Cardiac fibroblast (primary cell): Measurements from ENCODE around the gene NUDT14.

Experiments used
- DNase-seq, 2 donors: peaks; one replicate each; pipeline versions ENCODE4 v3.0.0 to v3.0.0-alpha.2; 2010; ENCODE audit warnings: low read depth in 2 of 2
- H3K4me3 ChIP-seq, 2 donors: replicated peaks in 1 of 2; 1 replicate in 1 of 2; 2 replicates in 1 of 2; pipeline ENCODE4 v1.5.1; 2011; ENCODE audit warnings: low read depth in 2 of 2, low read length in 2 of 2, mild to moderate bottlenecking in 2 of 2, moderate library complexity in 1 of 2
- TF ChIP-seq, protein P1 (sequence below): IDR thresholded peaks from one replicate; pipeline ENCODE4 v1.5.1; 2011; ENCODE audit warnings: low read depth, mild to moderate bottlenecking, low read length, inconsistent platforms

The NUDT14 gene

DNA sequence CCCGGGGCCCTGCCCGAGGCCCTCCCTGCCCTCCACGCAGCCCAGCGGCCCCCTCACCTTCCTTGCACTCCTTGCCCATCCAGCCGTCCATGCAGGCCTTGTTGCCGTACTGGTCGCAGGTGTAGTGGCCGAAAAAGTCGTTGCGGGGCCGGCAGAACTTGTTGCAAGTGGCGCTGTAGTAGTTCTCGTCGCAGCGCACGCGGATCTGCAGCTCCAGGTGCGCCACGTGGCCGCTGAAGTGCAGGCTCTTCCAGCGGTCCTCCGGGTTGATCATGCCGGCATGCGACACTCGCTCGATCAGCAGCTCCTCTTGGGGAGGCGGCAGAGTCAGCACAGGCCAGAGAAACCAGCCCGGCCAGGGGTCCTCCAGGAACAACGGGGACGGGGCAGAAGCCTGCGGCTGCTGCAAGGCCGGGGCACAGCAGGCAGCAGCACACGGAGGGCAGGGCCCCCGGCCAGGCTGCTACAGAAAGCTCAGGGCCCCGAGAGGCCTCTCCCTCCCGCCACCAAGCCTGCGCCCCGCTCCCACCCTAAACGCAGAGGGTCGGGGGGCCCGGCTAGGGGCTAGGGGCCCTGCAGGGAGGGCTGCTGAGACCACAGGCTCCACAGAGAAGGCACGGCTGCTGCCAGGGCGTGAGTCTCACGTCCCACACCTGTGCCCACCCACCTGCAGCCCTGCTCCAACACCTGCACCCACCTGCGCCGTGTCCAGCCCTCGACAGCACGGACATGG lies 25.3 kb downstream of the NUDT14 start:
- TF ChIP-seq, protein P1, sequence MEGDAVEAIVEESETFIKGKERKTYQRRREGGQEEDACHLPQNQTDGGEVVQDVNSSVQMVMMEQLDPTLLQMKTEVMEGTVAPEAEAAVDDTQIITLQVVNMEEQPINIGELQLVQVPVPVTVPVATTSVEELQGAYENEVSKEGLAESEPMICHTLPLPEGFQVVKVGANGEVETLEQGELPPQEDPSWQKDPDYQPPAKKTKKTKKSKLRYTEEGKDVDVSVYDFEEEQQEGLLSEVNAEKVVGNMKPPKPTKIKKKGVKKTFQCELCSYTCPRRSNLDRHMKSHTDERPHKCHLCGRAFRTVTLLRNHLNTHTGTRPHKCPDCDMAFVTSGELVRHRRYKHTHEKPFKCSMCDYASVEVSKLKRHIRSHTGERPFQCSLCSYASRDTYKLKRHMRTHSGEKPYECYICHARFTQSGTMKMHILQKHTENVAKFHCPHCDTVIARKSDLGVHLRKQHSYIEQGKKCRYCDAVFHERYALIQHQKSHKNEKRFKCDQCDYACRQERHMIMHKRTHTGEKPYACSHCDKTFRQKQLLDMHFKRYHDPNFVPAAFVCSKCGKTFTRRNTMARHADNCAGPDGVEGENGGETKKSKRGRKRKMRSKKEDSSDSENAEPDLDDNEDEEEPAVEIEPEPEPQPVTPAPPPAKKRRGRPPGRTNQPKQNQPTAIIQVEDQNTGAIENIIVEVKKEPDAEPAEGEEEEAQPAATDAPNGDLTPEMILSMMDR, result no peak

DNA sequence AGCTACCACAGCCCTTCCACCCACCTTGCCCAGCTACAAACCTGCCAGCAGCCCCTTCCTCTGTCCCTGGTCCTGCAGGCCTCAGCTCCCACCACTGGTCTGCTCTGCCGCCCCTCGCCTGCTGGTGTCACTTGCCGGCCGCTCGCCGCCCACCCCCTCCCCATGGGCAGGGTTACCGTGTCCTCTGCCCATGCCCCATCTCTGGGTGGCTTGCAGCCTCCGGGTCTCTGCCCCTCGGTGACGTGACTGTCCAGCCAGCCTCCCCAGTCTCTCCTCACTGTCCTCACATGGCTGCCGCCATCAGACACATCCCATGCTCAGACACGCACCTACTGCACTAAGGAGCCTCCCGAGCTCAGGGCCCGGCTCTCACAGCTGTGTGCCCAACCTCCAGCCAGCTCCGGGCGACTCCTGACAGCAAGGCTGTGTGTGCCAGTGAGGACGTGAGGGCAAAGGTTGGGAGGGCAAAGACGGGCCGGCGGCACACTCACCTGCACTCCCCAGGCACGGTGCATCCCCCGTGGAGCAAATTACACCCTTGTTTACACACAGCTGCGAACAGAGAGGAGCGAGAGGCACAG lies 26.0 kb downstream of the NUDT14 start:
- DNase-seq, result no peak
- H3K4me3 ChIP-seq, result no peak overlapping the region
- TF ChIP-seq, protein P1, result no peak

More for the DNA sequence above, 25.3 kb downstream of the NUDT14 start:
- no peak overlapping the region for H3K4me3 ChIP-seq
- no peak for DNase-seq

DNA sequence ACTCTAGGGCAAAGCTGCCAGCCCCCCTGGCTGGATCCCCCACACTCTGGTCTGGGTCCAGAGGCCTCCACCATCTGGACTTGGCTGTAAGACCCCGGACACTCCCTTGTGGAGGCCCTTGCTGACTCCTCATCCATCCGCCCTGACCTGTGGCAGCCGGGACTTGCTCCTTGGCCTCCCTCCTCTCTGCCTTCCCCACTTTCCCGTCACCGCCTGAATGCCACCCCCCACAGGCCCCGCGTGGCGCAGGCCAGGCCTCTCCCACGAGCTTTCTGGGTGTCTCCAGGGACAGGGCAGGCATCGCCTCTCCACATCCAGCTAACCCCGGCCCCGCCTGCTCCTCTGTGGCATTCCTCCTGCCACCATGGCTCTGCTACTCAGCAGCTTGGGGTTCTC lies 26.6 kb downstream of the NUDT14 start:
- no peak overlapping the region for H3K4me3 ChIP-seq
- DNase-seq, result no peak
- TF ChIP-seq, protein P1, result no peak

DNA sequence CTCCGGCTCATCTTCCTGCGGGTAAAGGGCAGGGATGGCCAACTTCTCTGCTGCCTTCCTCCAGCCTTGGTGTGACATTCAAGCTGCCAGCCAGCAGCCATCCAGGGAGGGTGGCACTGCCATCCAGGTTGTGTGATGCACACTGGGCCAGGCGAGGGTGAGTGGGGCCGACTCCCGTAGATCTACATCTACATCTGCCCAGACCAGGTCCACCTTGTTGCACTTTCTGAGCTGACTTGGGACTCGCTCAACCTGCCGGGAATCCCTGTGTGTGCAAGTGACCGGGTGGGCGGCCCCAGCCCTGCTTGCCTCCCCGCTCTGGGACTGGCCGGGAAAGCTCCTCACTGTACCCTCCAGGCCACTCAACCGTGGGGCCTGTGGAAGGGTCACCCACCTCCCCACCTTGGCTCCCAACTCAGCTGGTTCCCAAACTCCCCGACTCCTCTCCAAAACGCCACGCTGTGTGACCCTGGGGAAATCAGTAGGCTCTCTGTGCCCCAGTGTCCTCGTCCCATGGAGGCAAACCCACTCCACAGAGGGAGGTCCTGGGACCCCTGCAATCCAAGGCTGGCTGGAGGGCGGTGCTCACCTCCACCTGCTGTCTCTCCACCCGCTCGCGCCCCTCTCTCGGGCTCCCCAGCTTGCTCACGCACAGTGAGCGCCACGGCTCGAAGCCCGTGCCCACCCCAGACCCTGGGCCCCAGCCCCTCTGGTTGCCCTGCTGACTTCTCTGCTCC lies 27.2 kb downstream of the NUDT14 start:
- no peak overlapping the region for H3K4me3 ChIP-seq
- DNase-seq, result no peak
- TF ChIP-seq, protein P1, result no peak

DNA sequence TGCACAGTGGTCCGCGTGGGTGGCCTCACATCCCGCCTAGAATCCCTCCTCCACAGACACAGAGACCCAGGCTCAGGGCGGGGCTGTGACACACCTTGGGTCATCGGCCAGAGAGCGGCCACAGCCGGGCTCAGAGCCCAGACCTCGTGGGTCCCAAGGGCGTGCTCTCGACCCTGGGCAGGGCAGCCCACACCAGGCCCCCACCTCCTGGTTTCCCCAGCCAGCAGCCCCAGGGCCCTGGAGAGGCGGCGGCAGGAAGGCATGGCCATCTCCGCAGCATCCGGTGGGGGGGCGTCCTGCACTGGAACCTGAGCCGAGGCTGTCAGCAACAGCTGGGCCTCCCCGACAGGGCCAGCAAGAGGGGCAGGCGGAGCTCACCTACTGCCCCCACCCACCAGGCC lies 27.8 kb downstream of the NUDT14 start:
- no peak for DNase-seq
- TF ChIP-seq, protein P1, result no peak
- no peak overlapping the region for H3K4me3 ChIP-seq

DNA sequence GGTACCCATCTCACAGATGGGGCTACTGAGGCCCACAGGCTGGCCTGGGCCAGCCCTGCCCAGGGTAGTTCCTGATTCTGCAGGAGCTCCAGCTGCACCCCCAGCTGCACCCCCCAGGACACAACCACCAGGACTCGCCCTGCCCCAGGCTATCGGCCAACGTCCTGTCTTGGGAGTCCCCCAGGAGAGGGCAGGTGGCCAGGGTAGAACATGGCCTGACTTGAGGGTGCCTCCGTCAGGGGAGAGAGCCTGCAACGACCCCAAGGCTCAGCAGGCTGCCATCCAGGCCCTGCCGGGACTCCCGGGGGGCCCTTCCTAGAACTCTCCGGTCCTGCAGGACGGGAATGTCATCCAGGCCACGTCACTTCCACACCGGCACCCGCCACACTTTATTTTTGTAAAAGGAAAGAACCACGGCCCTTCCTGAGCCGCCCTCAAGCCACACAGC lies 28.3 kb downstream of the NUDT14 start:
- TF ChIP-seq, protein P1, result no peak
- H3K4me3 ChIP-seq, result no peak overlapping the region
- DNase-seq, result no peak
